ENCODE measurements around the gene EXOC3L1.

Gene EXOC3L1

GRCh38 chr16:67146523-67147357 lies 43.2 kb downstream of the EXOC3L1 start:
- DNase-seq: no peak

GRCh38 chr16:67145746-67146145 lies 44.2 kb downstream of the EXOC3L1 start:
- DNase-seq: no peak

- no peak for DNase-seq
Observed at GRCh38 chr16:67144943-67145342, 45.0 kb downstream of the EXOC3L1 start.

- DNase-seq: no peak
Observed at GRCh38 chr16:67142342-67142741, 47.6 kb downstream of the EXOC3L1 start.

GRCh38 chr16:67141391-67141790 lies 48.5 kb downstream of the EXOC3L1 start:
- DNase-seq: no peak

- no peak for DNase-seq
Observed at GRCh38 chr16:67137605-67138004, 52.3 kb downstream of the EXOC3L1 start.
